Measurements from ENCODE around the gene C22orf23. TPM values are rescaled to one million over a fixed set of nuclear protein-coding genes. Genes with fewer than 3 reads are reported as not detected.

C22orf23 gene
- total RNA-seq, 1 donor from 2014 or later = not detected

DNA sequence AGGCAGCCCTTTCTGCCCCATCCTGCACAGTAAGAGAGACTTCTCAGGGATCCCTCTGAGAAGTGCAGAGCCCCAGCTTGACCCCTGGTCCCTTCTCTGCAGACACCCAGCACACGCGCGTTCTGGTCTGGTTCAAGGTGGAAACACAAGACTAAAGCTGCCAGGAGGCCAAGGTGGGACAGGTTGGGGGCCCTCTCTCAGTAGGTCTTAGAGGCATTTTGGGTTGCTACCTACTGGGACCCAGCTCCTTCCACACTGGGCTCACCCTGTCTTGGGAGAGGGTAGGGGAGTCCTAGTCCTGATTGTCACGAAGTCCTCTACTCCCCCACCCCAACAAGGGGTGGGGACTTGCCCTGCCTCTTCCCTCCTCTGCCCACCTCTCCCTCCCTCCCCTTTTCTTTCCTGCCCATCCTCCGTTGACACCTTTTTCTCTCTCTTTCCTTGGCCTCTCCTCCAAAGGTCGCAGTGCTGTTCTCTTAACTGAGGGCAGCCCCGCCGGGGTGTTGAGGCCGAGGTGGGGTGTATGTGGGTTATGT, 31.7 kb upstream of the C22orf23 start:
- Mint-ChIP-seq H3K4me3 (ENCODE audit: unreplicated experiment) (no peak overlapping the region), H3K4me1 (ENCODE audit: low read depth) (no peaks in the 10 kb centered on the region), H3K27me3 (ENCODE audit: low read depth) (peaks cover 10% of the 10 kb centered on the region), H3K27ac (ENCODE audit: unreplicated experiment) (no peak overlapping the region), H3K36me3 (ENCODE audit: low read depth) (no peaks in the 10 kb centered on the region), H3K9me3 (ENCODE audit: low read depth) (no peaks in the 10 kb centered on the region)
- no peak for DNase-seq (ENCODE audit: low spot score)
- no peak for TF ChIP-seq CTCF (IDR thresholded peaks at IDR 0.05)

DNA sequence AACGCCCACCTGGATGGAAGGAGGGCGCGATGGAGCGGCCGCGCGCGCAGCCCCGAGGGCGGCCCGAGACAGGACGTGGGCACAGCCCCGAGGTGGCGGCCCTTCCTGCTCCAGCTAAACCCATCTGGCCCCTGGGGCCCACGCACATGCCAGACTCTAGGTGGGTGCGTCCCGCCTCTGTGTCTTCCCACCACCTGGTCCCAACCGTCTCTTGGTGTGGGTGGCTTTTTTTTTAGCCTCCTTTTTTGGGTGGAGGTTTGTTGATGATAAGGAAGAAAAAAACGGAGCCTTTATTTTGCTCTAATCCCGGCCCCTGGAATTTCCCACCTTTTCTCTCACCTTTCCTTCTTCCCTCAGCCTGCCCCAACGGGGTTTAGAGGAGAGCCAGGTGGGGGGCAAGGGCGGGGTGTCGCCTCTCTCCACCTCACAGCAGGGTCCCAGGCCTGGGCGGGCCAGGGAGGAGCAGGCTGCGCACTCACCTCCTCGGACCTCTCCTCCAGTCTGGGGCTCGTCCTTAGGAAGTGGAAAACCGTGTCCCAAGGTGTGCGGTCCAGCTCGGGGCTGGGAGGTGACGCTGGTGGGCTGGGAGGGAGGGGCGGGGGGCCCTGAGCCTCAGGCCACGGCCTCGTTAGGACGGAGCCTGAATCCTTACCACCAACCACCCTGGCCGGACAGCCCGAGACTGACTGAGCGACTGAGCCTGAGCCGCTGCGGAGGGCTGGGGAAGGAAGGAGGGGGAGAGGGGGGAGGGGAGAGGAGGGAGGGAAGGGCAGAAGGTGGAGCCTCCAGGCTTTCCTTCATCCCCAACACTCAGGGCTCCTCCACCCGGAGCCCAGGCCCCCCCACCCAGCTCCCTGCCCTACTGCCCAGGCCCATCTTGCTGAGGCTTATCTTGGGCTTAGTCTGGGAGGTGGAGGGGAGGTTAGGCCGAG, 30.7 kb upstream of the C22orf23 start, which contains the start of gene SOX10:
TSS of gene SOX10 (minus strand) at position 696 of the 932 bp plus-strand sequence. CDS start 771 bp downstream, outside the sequence.
- H3K4me3 Mint-ChIP-seq (ENCODE audit: unreplicated experiment) = no peak within 1 kb of the TSS
- no peak for TF ChIP-seq CTCF (IDR thresholded peaks at IDR 0.05)
- H3K9me3 Mint-ChIP-seq (ENCODE audit: low read depth) = no peaks in the 10 kb centered on the region
- H3K27ac Mint-ChIP-seq (ENCODE audit: unreplicated experiment) = no peak within 1 kb of the TSS
- peaks cover 10% of the 10 kb centered on the region for H3K27me3 Mint-ChIP-seq (ENCODE audit: low read depth)
- no peaks in the 10 kb centered on the region for H3K36me3 Mint-ChIP-seq (ENCODE audit: low read depth)
- no peaks in the 10 kb centered on the region for H3K4me1 Mint-ChIP-seq (ENCODE audit: low read depth)
- no peak for DNase-seq (ENCODE audit: low spot score)

DNA sequence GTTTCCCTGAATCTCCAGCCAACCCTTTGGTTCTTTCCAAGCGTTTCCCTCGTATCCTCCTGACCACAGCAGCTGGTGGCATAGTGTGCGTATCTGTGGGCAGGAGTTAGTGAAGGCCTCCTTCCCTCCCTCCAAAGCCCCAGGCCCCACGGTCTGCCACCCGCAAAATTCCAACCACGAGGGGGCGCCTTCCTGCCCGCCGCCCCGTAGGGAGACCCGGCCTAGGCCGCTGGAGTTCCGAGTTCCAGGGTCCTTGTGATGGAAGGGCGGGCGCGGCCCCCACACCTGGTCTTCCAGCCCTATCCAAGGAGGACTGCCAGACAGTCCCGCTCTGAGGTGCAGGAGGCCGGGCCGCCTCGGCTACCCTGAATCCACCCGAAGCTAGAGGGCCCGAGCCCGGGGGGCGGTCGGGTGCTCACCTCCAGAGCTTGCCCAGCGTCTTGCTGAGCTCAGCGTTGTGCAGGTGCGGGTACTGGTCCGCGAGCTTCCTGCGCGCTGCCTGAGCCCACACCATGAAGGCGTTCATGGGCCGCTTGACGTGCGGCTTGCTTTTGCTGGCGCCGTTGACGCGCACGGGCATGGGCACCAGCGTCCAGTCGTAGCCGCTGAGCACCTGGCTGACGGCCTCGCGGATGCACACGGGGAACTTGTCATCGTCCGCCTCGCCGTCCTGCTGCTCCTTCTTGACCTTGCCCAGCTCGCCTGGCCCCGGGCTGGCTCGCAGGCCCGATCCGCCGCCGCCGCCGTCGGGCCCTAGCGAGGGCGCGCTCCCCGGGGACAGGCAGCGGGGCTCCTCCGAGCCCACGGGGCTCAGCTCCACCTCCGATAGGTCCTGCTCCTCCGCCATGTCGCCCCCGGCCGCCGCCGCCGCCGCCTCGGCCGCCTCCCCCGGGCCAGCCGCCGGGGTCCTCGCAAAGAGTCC, 29.8 kb upstream of the C22orf23 start:
- peak; percentile 72 for TF ChIP-seq CTCF (IDR thresholded peaks at IDR 0.05)
- Mint-ChIP-seq H3K9me3 (ENCODE audit: low read depth) (no peaks in the 10 kb centered on the region), H3K36me3 (ENCODE audit: low read depth) (no peaks in the 10 kb centered on the region), H3K27me3 (ENCODE audit: low read depth) (peaks cover 10% of the 10 kb centered on the region), H3K4me3 (ENCODE audit: unreplicated experiment) (no peak overlapping the region), H3K27ac (ENCODE audit: unreplicated experiment) (no peak overlapping the region), H3K4me1 (ENCODE audit: low read depth) (no peaks in the 10 kb centered on the region)
- no peak for DNase-seq (ENCODE audit: low spot score)

GRCh38 chr22:37982151-37982785, 28.9 kb upstream of the C22orf23 start:
- H3K36me3 Mint-ChIP-seq (ENCODE audit: low read depth) = no peaks in the 10 kb centered on the region
- H3K27me3 Mint-ChIP-seq (ENCODE audit: low read depth) = peaks cover 10% of the 10 kb centered on the region
- H3K4me3 Mint-ChIP-seq (ENCODE audit: unreplicated experiment) = no peak overlapping the region
- no peak overlapping the region for H3K27ac Mint-ChIP-seq (ENCODE audit: unreplicated experiment)
- H3K9me3 Mint-ChIP-seq (ENCODE audit: low read depth) = no peaks in the 10 kb centered on the region
- DNase-seq (ENCODE audit: low spot score) = no peak
- no peak for TF ChIP-seq CTCF (IDR thresholded peaks at IDR 0.05)
- H3K4me1 Mint-ChIP-seq (ENCODE audit: low read depth) = no peaks in the 10 kb centered on the region
